ENCODE data around the gene MKNK1.

Gene MKNK1

DNA sequence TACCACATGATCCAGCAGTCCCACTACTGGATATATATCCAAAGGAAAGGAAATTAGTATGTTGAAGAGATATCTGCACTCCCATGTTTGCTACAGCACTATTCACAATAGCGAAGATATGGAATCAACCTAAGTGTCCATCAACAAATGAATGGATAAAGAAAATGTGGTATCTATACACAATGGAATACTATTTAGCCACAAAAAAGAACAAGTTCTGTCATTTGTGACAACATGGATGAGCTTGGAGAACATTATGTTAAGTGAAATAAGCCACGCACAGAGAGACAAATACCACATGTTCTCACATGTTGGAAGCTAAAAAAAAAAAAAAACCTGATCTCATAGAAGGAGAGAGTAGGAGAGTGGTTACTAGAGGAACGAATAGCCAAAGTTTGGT is 46.4 kb upstream of the MKNK1 start:
- H3K27ac ChIP-seq: no peak overlapping the region
- no peaks in the 10 kb centered on the region for H3K36me3 ChIP-seq (ENCODE audit: insufficient read depth)
- H3K79me2 ChIP-seq (ENCODE audit: insufficient read depth, low read depth): no peaks in the 10 kb centered on the region
- H4K20me1 ChIP-seq (ENCODE audit: insufficient read depth): no peaks in the 10 kb centered on the region
- H3K4me1 ChIP-seq (ENCODE audit: low read depth, poor library complexity, severe bottlenecking): no peaks in the 10 kb centered on the region
- no peaks in the 10 kb centered on the region for H3K27me3 ChIP-seq (ENCODE audit: insufficient read depth, low read depth)
- no peak overlapping the region for H2AFZ ChIP-seq (ENCODE audit: low read depth)
- no peak overlapping the region for H3K4me3 ChIP-seq (IDR thresholded peaks at IDR 0.05; ENCODE audit: insufficient read depth, low read depth, low read length)
- H3K9ac ChIP-seq: no peak overlapping the region
- H3K4me2 ChIP-seq: no peak overlapping the region
- TF ChIP-seq, protein P1, sequence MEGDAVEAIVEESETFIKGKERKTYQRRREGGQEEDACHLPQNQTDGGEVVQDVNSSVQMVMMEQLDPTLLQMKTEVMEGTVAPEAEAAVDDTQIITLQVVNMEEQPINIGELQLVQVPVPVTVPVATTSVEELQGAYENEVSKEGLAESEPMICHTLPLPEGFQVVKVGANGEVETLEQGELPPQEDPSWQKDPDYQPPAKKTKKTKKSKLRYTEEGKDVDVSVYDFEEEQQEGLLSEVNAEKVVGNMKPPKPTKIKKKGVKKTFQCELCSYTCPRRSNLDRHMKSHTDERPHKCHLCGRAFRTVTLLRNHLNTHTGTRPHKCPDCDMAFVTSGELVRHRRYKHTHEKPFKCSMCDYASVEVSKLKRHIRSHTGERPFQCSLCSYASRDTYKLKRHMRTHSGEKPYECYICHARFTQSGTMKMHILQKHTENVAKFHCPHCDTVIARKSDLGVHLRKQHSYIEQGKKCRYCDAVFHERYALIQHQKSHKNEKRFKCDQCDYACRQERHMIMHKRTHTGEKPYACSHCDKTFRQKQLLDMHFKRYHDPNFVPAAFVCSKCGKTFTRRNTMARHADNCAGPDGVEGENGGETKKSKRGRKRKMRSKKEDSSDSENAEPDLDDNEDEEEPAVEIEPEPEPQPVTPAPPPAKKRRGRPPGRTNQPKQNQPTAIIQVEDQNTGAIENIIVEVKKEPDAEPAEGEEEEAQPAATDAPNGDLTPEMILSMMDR (conservative IDR thresholded peaks at IDR 0.05; ENCODE audit: low read depth, low read length): no peak

DNA sequence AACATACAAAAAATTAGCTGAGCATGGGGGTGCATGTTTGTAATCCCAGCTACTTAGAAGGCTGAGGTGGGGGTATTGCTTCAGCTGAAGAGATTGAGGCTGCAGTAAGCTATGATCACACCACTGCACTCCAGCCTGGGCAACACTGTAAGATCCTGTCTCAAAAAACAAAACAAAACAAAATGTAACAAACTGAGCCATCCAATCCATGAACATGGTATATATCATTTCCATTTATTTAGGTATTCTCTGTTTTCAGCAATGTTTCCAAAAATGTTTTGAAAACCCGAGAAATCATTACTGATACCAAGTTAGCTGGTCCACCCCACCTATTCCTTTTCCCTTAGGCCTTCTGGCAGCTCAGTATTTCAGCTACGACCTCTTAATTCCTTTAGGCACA is 45.7 kb upstream of the MKNK1 start:
- Histone ChIP-seq H3K27ac (no peak overlapping the region), H3K9ac (no peak overlapping the region), H3K4me3 (IDR thresholded peaks at IDR 0.05; ENCODE audit: insufficient read depth, low read depth, low read length) (no peak overlapping the region), H3K79me2 (ENCODE audit: insufficient read depth, low read depth) (no peaks in the 10 kb centered on the region), H3K27me3 (ENCODE audit: insufficient read depth, low read depth) (no peaks in the 10 kb centered on the region), H3K4me2 (no peak overlapping the region), H3K36me3 (ENCODE audit: insufficient read depth) (no peaks in the 10 kb centered on the region), H3K4me1 (ENCODE audit: low read depth, poor library complexity, severe bottlenecking) (no peaks in the 10 kb centered on the region), H4K20me1 (ENCODE audit: insufficient read depth) (no peaks in the 10 kb centered on the region), H2AFZ (ENCODE audit: low read depth) (no peak overlapping the region)
- TF ChIP-seq, protein P1 (conservative IDR thresholded peaks at IDR 0.05; ENCODE audit: low read depth, low read length): no peak

DNA sequence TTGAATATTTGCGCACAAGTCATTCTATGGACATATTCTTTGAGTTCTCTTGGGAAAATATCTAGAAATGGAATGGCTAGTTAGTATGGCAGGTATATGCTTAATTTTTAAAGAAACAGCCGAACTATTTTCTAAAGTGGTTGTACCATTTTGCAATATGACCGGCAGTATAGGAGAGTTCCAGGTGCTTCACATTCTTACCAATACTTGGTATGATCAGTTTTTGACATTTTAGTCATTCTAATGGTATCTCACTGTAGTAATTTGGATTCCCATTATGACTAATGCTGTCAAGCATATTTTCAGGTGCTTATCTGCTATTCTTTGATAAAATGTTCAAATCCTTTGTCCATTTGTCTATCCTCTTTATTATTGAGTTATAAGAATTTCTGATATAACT is 43.5 kb upstream of the MKNK1 start:
- Histone ChIP-seq H3K4me2 (no peak overlapping the region), H4K20me1 (ENCODE audit: insufficient read depth) (no peaks in the 10 kb centered on the region)

DNA sequence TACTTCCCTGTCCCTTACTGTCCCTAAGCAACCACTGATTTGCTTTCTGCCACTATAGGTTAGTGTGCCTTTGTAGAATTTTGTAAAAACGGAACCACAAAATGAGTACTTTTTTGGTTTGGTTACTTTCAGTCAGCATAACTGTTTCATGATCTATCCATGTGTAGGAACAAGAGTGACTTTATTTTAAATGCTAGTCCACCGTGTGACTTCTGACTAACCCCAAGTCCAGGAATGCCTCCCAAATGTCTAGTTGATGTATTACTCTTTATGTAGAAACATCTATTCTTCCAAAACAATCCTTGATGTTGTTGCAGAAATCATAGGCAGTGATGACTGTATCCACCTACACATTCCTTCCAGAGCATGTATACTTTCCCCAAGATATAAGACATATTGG is 42.8 kb upstream of the MKNK1 start:
- H3K27ac ChIP-seq: no peak overlapping the region
- TF ChIP-seq, protein P1 (conservative IDR thresholded peaks at IDR 0.05; ENCODE audit: low read depth, low read length): no peak
- no peaks in the 10 kb centered on the region for H3K36me3 ChIP-seq (ENCODE audit: insufficient read depth)

More for the DNA sequence above, 43.5 kb upstream of the MKNK1 start:
- Histone ChIP-seq H3K4me3 (IDR thresholded peaks at IDR 0.05; ENCODE audit: insufficient read depth, low read depth, low read length) (no peak overlapping the region), H3K9ac (no peak overlapping the region), H3K27ac (no peak overlapping the region), H3K79me2 (ENCODE audit: insufficient read depth, low read depth) (no peaks in the 10 kb centered on the region), H3K4me1 (ENCODE audit: low read depth, poor library complexity, severe bottlenecking) (peaks cover 16% of the 10 kb centered on the region), H3K27me3 (ENCODE audit: insufficient read depth, low read depth) (no peaks in the 10 kb centered on the region), H3K36me3 (ENCODE audit: insufficient read depth) (no peaks in the 10 kb centered on the region), H2AFZ (ENCODE audit: low read depth) (no peak overlapping the region)
- TF ChIP-seq, protein P1 (conservative IDR thresholded peaks at IDR 0.05; ENCODE audit: low read depth, low read length): no peak

More for the DNA sequence above, 42.8 kb upstream of the MKNK1 start:
- H2AFZ ChIP-seq (ENCODE audit: low read depth): no peak overlapping the region
- H4K20me1 ChIP-seq (ENCODE audit: insufficient read depth): no peaks in the 10 kb centered on the region
- H3K9ac ChIP-seq: no peak overlapping the region
- H3K4me3 ChIP-seq (IDR thresholded peaks at IDR 0.05; ENCODE audit: insufficient read depth, low read depth, low read length): no peak overlapping the region
- H3K4me2 ChIP-seq: no peak overlapping the region
- H3K27me3 ChIP-seq (ENCODE audit: insufficient read depth, low read depth): no peaks in the 10 kb centered on the region
- H3K4me1 ChIP-seq (ENCODE audit: low read depth, poor library complexity, severe bottlenecking): peaks cover 17% of the 10 kb centered on the region
- H3K79me2 ChIP-seq (ENCODE audit: insufficient read depth, low read depth): no peaks in the 10 kb centered on the region

All from KMS-11 (cell line).